Neural progenitor cell (in vitro differentiated cells): ENCODE results near the gene BRD1.

Experiments used
- EZH2 ChIP-seq: fragments of 200-600 bp; sonication (generic); IDR thresholded peaks from 2 replicates; pipeline ENCODE4 v1.6.1; 2017; ENCODE audit warnings: antibody characterized with exemption, mild to moderate bottlenecking, moderate library complexity
- TF ChIP-seq, protein P1 (sequence below): fragments of 200-600 bp; sonication (generic); IDR thresholded peaks from 2 replicates; pipeline ENCODE4 v1.5.1; 2017; ENCODE audit warnings: antibody characterized with exemption, mild to moderate bottlenecking

- TF ChIP-seq, protein P1, sequence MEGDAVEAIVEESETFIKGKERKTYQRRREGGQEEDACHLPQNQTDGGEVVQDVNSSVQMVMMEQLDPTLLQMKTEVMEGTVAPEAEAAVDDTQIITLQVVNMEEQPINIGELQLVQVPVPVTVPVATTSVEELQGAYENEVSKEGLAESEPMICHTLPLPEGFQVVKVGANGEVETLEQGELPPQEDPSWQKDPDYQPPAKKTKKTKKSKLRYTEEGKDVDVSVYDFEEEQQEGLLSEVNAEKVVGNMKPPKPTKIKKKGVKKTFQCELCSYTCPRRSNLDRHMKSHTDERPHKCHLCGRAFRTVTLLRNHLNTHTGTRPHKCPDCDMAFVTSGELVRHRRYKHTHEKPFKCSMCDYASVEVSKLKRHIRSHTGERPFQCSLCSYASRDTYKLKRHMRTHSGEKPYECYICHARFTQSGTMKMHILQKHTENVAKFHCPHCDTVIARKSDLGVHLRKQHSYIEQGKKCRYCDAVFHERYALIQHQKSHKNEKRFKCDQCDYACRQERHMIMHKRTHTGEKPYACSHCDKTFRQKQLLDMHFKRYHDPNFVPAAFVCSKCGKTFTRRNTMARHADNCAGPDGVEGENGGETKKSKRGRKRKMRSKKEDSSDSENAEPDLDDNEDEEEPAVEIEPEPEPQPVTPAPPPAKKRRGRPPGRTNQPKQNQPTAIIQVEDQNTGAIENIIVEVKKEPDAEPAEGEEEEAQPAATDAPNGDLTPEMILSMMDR = no peak
- no peak for TF ChIP-seq EZH2
Observed at GRCh38 chr22:49784630-49784971, 43.1 kb downstream of the BRD1 start.
